Stimulated activated naive CD8-positive, alpha-beta T cell treated with anti-CD3 and anti-CD28 coated beads, Interleukin-15, amount 100 ng/mL, for 72 hours (primary cell): ENCODE measurements around the gene COL4A1.

Source experiments
- ATAC-seq: fragments of 150-1000 bp; cut with Tn5 transposase; 2 replicates; pipeline ENCODE4 v1.10.0; 2021; ENCODE audit warnings: mild to moderate bottlenecking, moderate library complexity
- DNase-seq, 2 donors: peaks; one replicate each; pipeline ENCODE4 v3.0.0; 2021 to 2022
- H3K27ac Mint-ChIP-seq, 2 donors: one replicate each; pipeline ENCODE4 v1.8.0; 2022; ENCODE audit warnings: mild to moderate bottlenecking in 2 of 2, mixed read lengths in 2 of 2, moderate library complexity in 2 of 2
- H3K27me3 Mint-ChIP-seq: one replicate; pipeline ENCODE4 v1.8.0; 2022; ENCODE audit warnings: mixed read lengths
- H3K4me1 Mint-ChIP-seq: one replicate; pipeline ENCODE4 v1.8.0; 2022; ENCODE audit warnings: mild to moderate bottlenecking, mixed read lengths
- H3K4me3 Mint-ChIP-seq, 2 donors: one replicate each; pipeline ENCODE4 v1.8.0; 2022; ENCODE audit warnings: mild to moderate bottlenecking in 2 of 2, mixed read lengths in 2 of 2, moderate library complexity in 1 of 2
- H3K9me3 Mint-ChIP-seq, 2 donors: one replicate each; pipeline ENCODE4 v1.8.0; 2022; ENCODE audit warnings: mixed read lengths in 2 of 2

The COL4A1 gene

GRCh38 chr13:110170020-110170790 lies 136.8 kb downstream of the COL4A1 start:
- DNase-seq: no peak
- Mint-ChIP-seq H3K9me3 (peaks cover 0 to 16% of the 10 kb centered on the region in 2 donors), H3K4me3 (no peak overlapping the region), H3K27ac (no peak overlapping the region), H3K27me3 (peaks cover 18% of the 10 kb centered on the region), H3K4me1 (no peaks in the 10 kb centered on the region)
- ATAC-seq: no peak

GRCh38 chr13:110168999-110169933 lies 137.7 kb downstream of the COL4A1 start:
- H3K9me3 Mint-ChIP-seq: peaks cover 0 to 16% of the 10 kb centered on the region in 2 donors
- DNase-seq: no peak
- ATAC-seq: no peak
- H3K27me3 Mint-ChIP-seq: peaks cover 18% of the 10 kb centered on the region
- H3K4me3 Mint-ChIP-seq: no peak overlapping the region
- H3K27ac Mint-ChIP-seq: no peak overlapping the region
- no peaks in the 10 kb centered on the region for H3K4me1 Mint-ChIP-seq

GRCh38 chr13:110166598-110166997 lies 140.4 kb downstream of the COL4A1 start:
- H3K4me1 Mint-ChIP-seq: no peaks in the 10 kb centered on the region
- ATAC-seq (no peak), DNase-seq (no peak)
- no peak overlapping the region for H3K4me3 Mint-ChIP-seq
- no peak overlapping the region for H3K27ac Mint-ChIP-seq
- H3K9me3 Mint-ChIP-seq: no peaks in the 10 kb centered on the region
- H3K27me3 Mint-ChIP-seq: peaks cover 17% of the 10 kb centered on the region

DNA sequence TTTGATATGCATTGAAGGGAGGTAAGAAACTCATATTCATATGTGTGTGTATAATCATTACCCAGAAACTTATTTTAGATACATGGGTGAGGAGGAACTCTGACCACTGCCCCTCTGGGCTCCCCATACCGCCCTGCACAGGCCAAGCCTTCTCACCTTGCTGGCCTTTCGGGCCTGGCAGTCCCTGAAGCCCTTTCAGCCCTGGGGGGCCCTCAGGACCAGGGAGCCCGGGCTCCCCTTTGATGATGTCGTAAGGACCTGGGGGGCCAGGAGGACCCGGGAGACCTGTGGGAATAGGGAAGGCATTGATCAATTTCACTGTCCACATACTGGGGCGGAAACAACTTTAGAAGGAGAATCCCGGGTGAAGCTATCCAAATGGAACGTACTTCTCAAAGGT lies 142.3 kb downstream of the COL4A1 start:
- H3K27me3 Mint-ChIP-seq: peaks cover 7% of the 10 kb centered on the region
- DNase-seq: no peak
- no peak for ATAC-seq
- H3K27ac Mint-ChIP-seq: no peak overlapping the region
- no peaks in the 10 kb centered on the region for H3K9me3 Mint-ChIP-seq
- no peaks in the 10 kb centered on the region for H3K4me1 Mint-ChIP-seq
- H3K4me3 Mint-ChIP-seq: no peak overlapping the region

- Mint-ChIP-seq H3K27me3 (peaks cover 7% of the 10 kb centered on the region), H3K4me1 (no peaks in the 10 kb centered on the region), H3K27ac (no peak overlapping the region), H3K4me3 (no peak overlapping the region), H3K9me3 (no peaks in the 10 kb centered on the region)
- DNase-seq (no peak), ATAC-seq (no peak)
Measured at GRCh38 chr13:110162866-110163658, 143.9 kb downstream of the COL4A1 start.

GRCh38 chr13:110162053-110162452 lies 144.9 kb downstream of the COL4A1 start:
- Mint-ChIP-seq H3K27ac (no peak overlapping the region), H3K4me3 (no peak overlapping the region), H3K4me1 (no peaks in the 10 kb centered on the region), H3K9me3 (no peaks in the 10 kb centered on the region), H3K27me3 (peaks cover 7% of the 10 kb centered on the region)
- no peak for ATAC-seq
- no peak for DNase-seq

- Mint-ChIP-seq H3K4me3 (no peak overlapping the region), H3K4me1 (no peaks in the 10 kb centered on the region), H3K9me3 (no peaks in the 10 kb centered on the region), H3K27ac (no peak overlapping the region), H3K27me3 (peaks cover 13% of the 10 kb centered on the region)
- DNase-seq (no peak), ATAC-seq (no peak)
Measured at GRCh38 chr13:110161112-110161882, 145.7 kb downstream of the COL4A1 start.

DNA sequence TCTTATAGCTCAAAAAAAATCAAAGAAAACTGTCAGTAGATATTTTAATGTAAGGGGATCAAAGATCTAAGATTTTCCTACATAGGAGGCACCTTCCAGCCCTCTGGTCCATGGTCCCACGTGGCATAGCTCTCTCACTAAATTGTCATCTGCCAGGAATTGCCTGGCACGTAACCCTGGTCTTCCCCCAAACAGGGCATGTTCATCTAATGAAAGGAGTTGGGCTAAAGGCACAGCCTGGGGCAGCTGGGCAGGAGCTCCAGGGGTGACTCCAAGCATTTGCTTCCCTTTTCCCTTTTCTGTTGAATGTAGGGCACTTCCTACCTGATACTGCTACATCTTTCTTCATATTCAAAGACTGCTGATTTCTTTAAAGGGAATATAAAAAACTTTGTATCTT lies 148.7 kb downstream of the COL4A1 start:
- ATAC-seq: no peak
- H3K27ac Mint-ChIP-seq: no peak overlapping the region

DNA sequence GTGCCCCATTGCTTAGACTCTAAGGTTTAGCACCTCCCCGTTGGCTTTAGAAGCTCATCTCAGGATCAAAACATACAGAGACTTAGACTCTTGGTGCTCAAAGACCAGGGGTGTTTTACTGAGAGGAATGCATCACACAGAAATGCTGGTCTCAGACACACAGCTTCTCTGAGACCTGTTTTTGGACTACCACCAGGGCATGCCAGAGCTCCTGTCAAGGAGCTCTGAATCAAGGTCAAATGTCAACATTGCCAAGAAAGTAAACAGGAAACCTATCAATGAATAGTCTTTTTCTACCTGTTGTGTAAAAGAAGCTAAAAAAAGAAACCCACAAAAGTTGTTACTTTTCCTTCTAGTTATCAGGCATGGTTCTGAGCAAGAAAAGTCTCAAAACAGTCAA lies 149.2 kb downstream of the COL4A1 start:
- DNase-seq: no peak
- ATAC-seq: no peak
- Mint-ChIP-seq H3K4me1 (no peaks in the 10 kb centered on the region), H3K9me3 (peaks cover 0 to 6% of the 10 kb centered on the region in 2 donors), H3K4me3 (no peak overlapping the region), H3K27me3 (peaks cover 7% of the 10 kb centered on the region), H3K27ac (no peak overlapping the region)

More for the DNA sequence above, 148.7 kb downstream of the COL4A1 start:
- no peak for DNase-seq
- peaks cover 10% of the 10 kb centered on the region for H3K27me3 Mint-ChIP-seq
- no peaks in the 10 kb centered on the region for H3K4me1 Mint-ChIP-seq
- H3K9me3 Mint-ChIP-seq: peaks cover 0 to 6% of the 10 kb centered on the region in 2 donors
- no peak overlapping the region for H3K4me3 Mint-ChIP-seq

- peaks cover 0 to 6% of the 10 kb centered on the region in 2 donors for H3K9me3 Mint-ChIP-seq
- H3K27ac Mint-ChIP-seq: no peak overlapping the region
- no peak overlapping the region for H3K4me3 Mint-ChIP-seq
- peaks cover 7% of the 10 kb centered on the region for H3K27me3 Mint-ChIP-seq
- DNase-seq (no peak), ATAC-seq (no peak)
- H3K4me1 Mint-ChIP-seq: no peaks in the 10 kb centered on the region
Measured at GRCh38 chr13:110156301-110157049, 150.5 kb downstream of the COL4A1 start.

DNA sequence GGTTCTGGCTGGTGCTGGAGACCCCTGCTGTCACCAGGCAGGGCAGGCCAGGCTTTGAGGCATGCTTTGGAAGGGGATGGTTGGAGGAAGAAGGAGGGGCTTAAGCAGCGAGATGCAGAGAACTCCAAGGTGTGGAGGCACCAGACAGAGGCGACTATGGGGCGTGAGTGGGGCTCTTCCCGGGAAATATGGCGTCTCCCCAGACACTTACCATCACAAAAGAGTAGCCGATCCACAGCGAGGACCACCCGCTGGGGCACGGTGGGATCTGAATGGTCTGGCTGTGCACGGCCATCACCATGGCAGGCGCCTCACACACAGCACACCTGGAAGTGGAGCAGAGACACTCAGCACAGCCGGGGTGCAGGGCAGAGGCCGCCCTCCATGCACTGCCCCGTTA lies 151.9 kb downstream of the COL4A1 start:
- Mint-ChIP-seq H3K4me3 (no peak overlapping the region), H3K9me3 (peaks cover 0 to 6% of the 10 kb centered on the region in 2 donors), H3K27me3 (peaks cover 15% of the 10 kb centered on the region), H3K4me1 (no peaks in the 10 kb centered on the region), H3K27ac (peak overlapping the region in 1 of 2 donors; percentile 85)
- ATAC-seq (no peak), DNase-seq (no peak)

GRCh38 chr13:110154410-110154933 lies 152.5 kb downstream of the COL4A1 start:
- Mint-ChIP-seq H3K4me3 (no peak overlapping the region), H3K4me1 (no peaks in the 10 kb centered on the region), H3K27ac (no peak overlapping the region), H3K9me3 (peaks cover 0 to 6% of the 10 kb centered on the region in 2 donors), H3K27me3 (peaks cover 15% of the 10 kb centered on the region)
- no peak for ATAC-seq
- DNase-seq: no peak

- no peak for ATAC-seq
- peaks cover 0 to 6% of the 10 kb centered on the region in 2 donors for H3K9me3 Mint-ChIP-seq
- no peak for DNase-seq
- H3K27ac Mint-ChIP-seq: no peak overlapping the region
- H3K4me1 Mint-ChIP-seq: no peaks in the 10 kb centered on the region
- peaks cover 15% of the 10 kb centered on the region for H3K27me3 Mint-ChIP-seq
- no peak overlapping the region for H3K4me3 Mint-ChIP-seq
Measured at GRCh38 chr13:110152351-110152750, 154.6 kb downstream of the COL4A1 start.

DNA sequence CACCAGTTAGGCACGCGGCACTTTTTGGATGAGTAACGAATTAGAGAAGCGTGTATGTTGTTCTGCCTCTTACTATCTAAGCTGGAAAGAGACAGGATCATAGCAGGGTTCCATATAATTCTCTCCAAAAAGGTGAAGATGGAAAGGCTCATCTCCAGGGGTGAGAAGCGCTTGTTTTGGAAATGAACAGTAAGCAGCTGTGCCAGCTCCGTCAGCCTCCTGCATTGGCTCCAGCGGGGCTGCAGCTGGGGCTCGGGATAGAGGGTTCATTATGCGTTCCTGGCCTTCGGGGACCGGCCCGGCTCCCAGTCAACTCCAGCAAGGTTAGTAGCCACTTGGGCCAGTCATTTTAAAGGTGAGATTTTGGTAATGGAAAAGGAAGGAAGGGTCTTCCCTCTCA lies 155.5 kb downstream of the COL4A1 start:
- peaks cover 10% of the 10 kb centered on the region for H3K27me3 Mint-ChIP-seq

More for the DNA sequence above, 155.5 kb downstream of the COL4A1 start:
- H3K27ac Mint-ChIP-seq: no peak overlapping the region
- DNase-seq (no peak), ATAC-seq (no peak)
- H3K9me3 Mint-ChIP-seq: peaks cover 0 to 6% of the 10 kb centered on the region in 2 donors
- H3K4me3 Mint-ChIP-seq: no peak overlapping the region
- H3K4me1 Mint-ChIP-seq: no peaks in the 10 kb centered on the region
